H9 (cell line): ENCODE results near the gene NPAS3. TPM values are rescaled to one million over a fixed set of nuclear protein-coding genes. Genes with fewer than 3 reads are reported as not detected.

Source experiments
- DNase-seq: peaks from one replicate; pipeline ENCODE4 v3.0.0-alpha.2; 2017
- H2AFZ ChIP-seq: one replicate; pipeline ENCODE4 v1.6.1; 2013; ENCODE audit warnings: mild to moderate bottlenecking, low read length, control low read depth, moderate library complexity
- H2AK5ac ChIP-seq: 2 replicates; pipeline ENCODE4 v1.6.1; 2013; ENCODE audit warnings: low read length, control low read depth, mixed read lengths; ENCODE audit not compliant: insufficient read length
- H2BK120ac ChIP-seq: one replicate; pipeline ENCODE4 v1.6.1; 2013; ENCODE audit warnings: low read depth, mild to moderate bottlenecking, low read length, control low read depth, inconsistent platforms; ENCODE audit not compliant: poor library complexity, severe bottlenecking
- H2BK12ac ChIP-seq: 2 replicates; pipeline ENCODE4 v1.6.1; 2013; ENCODE audit warnings: low read length, control low read depth, mixed read lengths, low read depth; ENCODE audit not compliant: insufficient read length
- H2BK15ac ChIP-seq: 2 replicates; pipeline ENCODE4 v1.6.1; 2013; ENCODE audit warnings: low read depth, low read length, control low read depth
- H2BK20ac ChIP-seq: one replicate; pipeline ENCODE4 v1.6.1; 2013; ENCODE audit warnings: low read depth, mild to moderate bottlenecking, low read length, control low read depth, inconsistent platforms; ENCODE audit not compliant: poor library complexity, severe bottlenecking
- H2BK5ac ChIP-seq: 2 replicates; pipeline ENCODE4 v1.6.1; 2013; ENCODE audit warnings: low read length, control low read depth, mixed read lengths; ENCODE audit not compliant: insufficient read length
- H3K14ac ChIP-seq: 2 replicates; pipeline ENCODE4 v1.6.1; 2013; ENCODE audit warnings: low read length, control low read depth; ENCODE audit not compliant: insufficient read depth
- H3K18ac ChIP-seq: 2 replicates; pipeline ENCODE4 v1.6.1; 2013; ENCODE audit warnings: low read depth, mild to moderate bottlenecking, mixed read lengths, low read length, control low read depth; ENCODE audit not compliant: insufficient read length
- H3K23ac ChIP-seq: 2 replicates; pipeline ENCODE4 v1.6.1; 2013; ENCODE audit warnings: low read length, control low read depth, mixed read lengths, low read depth; ENCODE audit not compliant: insufficient read length
- H3K23me2 ChIP-seq: 2 replicates; pipeline ENCODE4 v1.6.1; 2013; ENCODE audit warnings: low read depth, mild to moderate bottlenecking, mixed read lengths, low read length, control low read depth; ENCODE audit not compliant: insufficient read length, poor library complexity, severe bottlenecking
- H3K27ac ChIP-seq: 2 replicates; pipeline ENCODE4 v1.5.1; 2013; ENCODE audit warnings: low read length, control low read depth, mixed read lengths, low read depth; ENCODE audit not compliant: insufficient read length
- H3K27me3 ChIP-seq: 2 replicates; pipeline ENCODE4 v1.6.1; 2013; ENCODE audit warnings: low read length, control low read depth, inconsistent platforms; ENCODE audit not compliant: insufficient read depth
- H3K4ac ChIP-seq: 2 replicates; pipeline ENCODE4 v1.6.1; 2013; ENCODE audit warnings: low read depth, mild to moderate bottlenecking, control low read depth, inconsistent platforms, low read length, moderate library complexity
- H3K4me1 ChIP-seq: 2 replicates; pipeline ENCODE4 v1.6.1; 2013; ENCODE audit warnings: low read length, control low read depth, inconsistent platforms; ENCODE audit not compliant: insufficient read depth
- H3K4me2 ChIP-seq: 2 replicates; pipeline ENCODE4 v1.6.1; 2013; ENCODE audit warnings: low read length, control low read depth, mixed read lengths; ENCODE audit not compliant: insufficient read length, insufficient read depth
- H3K56ac ChIP-seq: 2 replicates; pipeline ENCODE4 v1.6.1; 2013; ENCODE audit warnings: low read depth, mild to moderate bottlenecking, mixed read lengths, low read length, control low read depth; ENCODE audit not compliant: insufficient read length
- H3K79me1 ChIP-seq: 2 replicates; pipeline ENCODE4 v1.6.1; 2013; ENCODE audit warnings: low read depth, mild to moderate bottlenecking, moderate library complexity, low read length, control low read depth, inconsistent platforms; ENCODE audit not compliant: insufficient read depth, poor library complexity, severe bottlenecking
- H3K79me2 ChIP-seq: 2 replicates; pipeline ENCODE4 v1.6.1; 2013; ENCODE audit warnings: low read length, control low read depth, inconsistent platforms; ENCODE audit not compliant: insufficient read depth
- H3K9ac ChIP-seq: 2 replicates; pipeline ENCODE4 v1.6.1; 2013; ENCODE audit warnings: low read length, control low read depth, mixed read lengths; ENCODE audit not compliant: insufficient read length; ENCODE audit errors: extremely low read depth
- H3K9me3 ChIP-seq: one replicate; pipeline ENCODE4 v1.6.1; 2013; ENCODE audit warnings: low read depth, low read length, inconsistent platforms; ENCODE audit not compliant: control insufficient read depth
- H3T11ph ChIP-seq: one replicate; pipeline ENCODE4 v1.6.1; 2013; ENCODE audit warnings: mild to moderate bottlenecking, low read length, control low read depth, inconsistent platforms
- H4K20me1 ChIP-seq: one replicate; pipeline ENCODE4 v1.6.1; 2013; ENCODE audit not compliant: control insufficient read depth, insufficient read length, insufficient read depth
- H4K5ac ChIP-seq: 2 replicates; pipeline ENCODE4 v1.6.1; 2013; ENCODE audit warnings: low read depth, mild to moderate bottlenecking, mixed read lengths, low read length, control low read depth; ENCODE audit not compliant: insufficient read length
- H4K8ac ChIP-seq: replicated peaks from 2 replicates; pipeline ENCODE4 v1.6.1; 2013; ENCODE audit warnings: low read length, control low read depth, mixed read lengths, low read depth; ENCODE audit not compliant: insufficient read length
- H4K91ac ChIP-seq: 2 replicates; pipeline ENCODE4 v1.6.1; 2013; ENCODE audit warnings: low read depth, mild to moderate bottlenecking, moderate library complexity, mixed read lengths, low read length, control low read depth; ENCODE audit not compliant: insufficient read length
- H3K27ac Mint-ChIP-seq, 3 experiments: 2 replicates in 2 of 3; 3 replicates in 1 of 3; pipeline ENCODE4 v1.8.0; 2020 to 2021; ENCODE audit warnings: mixed read lengths in 3 of 3, mild to moderate bottlenecking in 1 of 3, moderate library complexity in 1 of 3
- H3K27me3 Mint-ChIP-seq: 2 replicates; pipeline ENCODE4 v1.8.0; 2021; ENCODE audit warnings: low read depth, mild to moderate bottlenecking, moderate library complexity, mixed read lengths
- H3K36me3 Mint-ChIP-seq, 3 experiments: 2 replicates in 2 of 3; 3 replicates in 1 of 3; pipeline ENCODE4 v1.8.0; 2020 to 2021; ENCODE audit warnings: low read depth in 3 of 3, mixed read lengths in 3 of 3; ENCODE audit not compliant: insufficient read depth in 1 of 3
- H3K4me1 Mint-ChIP-seq, 2 experiments: 2 replicates each; pipeline ENCODE4 v1.8.0; 2020; ENCODE audit warnings: mixed read lengths in 2 of 2
- H3K4me3 Mint-ChIP-seq, 2 experiments: 2 replicates in 1 of 2; 3 replicates in 1 of 2; pipeline ENCODE4 v1.8.0; 2020 to 2021; ENCODE audit warnings: mild to moderate bottlenecking in 2 of 2, mixed read lengths in 2 of 2, moderate library complexity in 1 of 2
- H3K9me3 Mint-ChIP-seq, 2 experiments: 2 replicates in 1 of 2; 3 replicates in 1 of 2; pipeline ENCODE4 v1.8.0; 2020; ENCODE audit warnings: mild to moderate bottlenecking in 2 of 2, mixed read lengths in 2 of 2, moderate library complexity in 1 of 2
- WGBS: extraction: QIAGEN DNeasy Blood & Tissue Kit; methylation state at CpG from one replicate; pipeline ENCODE4 v1.1.7; 2013; ENCODE audit warnings: missing lambda C conversion rate, low lambda C conversion rate, mixed read lengths; ENCODE audit not compliant: insufficient read length; ENCODE audit errors: extremely low coverage; 5-methylcytosine and 5-hydroxymethylcytosine counted together
- total RNA-seq: library from RNA; stranded (reverse); gene quantifications from 2 replicates; pipeline ENCODE4 v1.2.1, GENCODE V29; 2021
- TF ChIP-seq, protein P1 (sequence below): fragments of 200-600 bp; sonication (generic); conservative IDR thresholded peaks from 3 replicates; pipeline ENCODE4 v1.8.0; 2021; ENCODE audit warnings: antibody characterized with exemption, mild to moderate bottlenecking

The NPAS3 gene
- total RNA-seq, 1 experiment from 2014 or later: 0.17 TPM

GRCh38 chr14:33515899-33516298 is 577.2 kb downstream of the NPAS3 start:
- H3K4me3 Mint-ChIP-seq: no peak overlapping the region
- H2BK15ac ChIP-seq: no peak overlapping the region
- no peak overlapping the region for H3K14ac ChIP-seq
- no peak overlapping the region for H3K9ac ChIP-seq
- peaks cover 0 to 3% of the 10 kb centered on the region in 2 experiments; a peak in 1 of 4 replicates for H3K4me1 Mint-ChIP-seq
- no peaks in the 10 kb centered on the region for H3K23me2 ChIP-seq
- H3K9me3 ChIP-seq: no peaks in the 10 kb centered on the region
- no peak for DNase-seq
- no peak overlapping the region for H3K27ac ChIP-seq
- no peak overlapping the region for H2AFZ ChIP-seq
- TF ChIP-seq, protein P1, sequence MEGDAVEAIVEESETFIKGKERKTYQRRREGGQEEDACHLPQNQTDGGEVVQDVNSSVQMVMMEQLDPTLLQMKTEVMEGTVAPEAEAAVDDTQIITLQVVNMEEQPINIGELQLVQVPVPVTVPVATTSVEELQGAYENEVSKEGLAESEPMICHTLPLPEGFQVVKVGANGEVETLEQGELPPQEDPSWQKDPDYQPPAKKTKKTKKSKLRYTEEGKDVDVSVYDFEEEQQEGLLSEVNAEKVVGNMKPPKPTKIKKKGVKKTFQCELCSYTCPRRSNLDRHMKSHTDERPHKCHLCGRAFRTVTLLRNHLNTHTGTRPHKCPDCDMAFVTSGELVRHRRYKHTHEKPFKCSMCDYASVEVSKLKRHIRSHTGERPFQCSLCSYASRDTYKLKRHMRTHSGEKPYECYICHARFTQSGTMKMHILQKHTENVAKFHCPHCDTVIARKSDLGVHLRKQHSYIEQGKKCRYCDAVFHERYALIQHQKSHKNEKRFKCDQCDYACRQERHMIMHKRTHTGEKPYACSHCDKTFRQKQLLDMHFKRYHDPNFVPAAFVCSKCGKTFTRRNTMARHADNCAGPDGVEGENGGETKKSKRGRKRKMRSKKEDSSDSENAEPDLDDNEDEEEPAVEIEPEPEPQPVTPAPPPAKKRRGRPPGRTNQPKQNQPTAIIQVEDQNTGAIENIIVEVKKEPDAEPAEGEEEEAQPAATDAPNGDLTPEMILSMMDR: no peak
- no peaks in the 10 kb centered on the region for H4K20me1 ChIP-seq
- H3K18ac ChIP-seq: no peak overlapping the region
- no peaks in the 10 kb centered on the region for H3K36me3 Mint-ChIP-seq
- no peak overlapping the region for H2BK5ac ChIP-seq
- H2BK20ac ChIP-seq: no peak overlapping the region
- no CpG with 5 or more reads among the region's 3 CpGs for WGBS
- H2AK5ac ChIP-seq: no peak overlapping the region
- no peak overlapping the region for H4K5ac ChIP-seq
- H4K91ac ChIP-seq: no peak overlapping the region
- H3K4me1 ChIP-seq: no peaks in the 10 kb centered on the region
- no peak overlapping the region for H3K27ac Mint-ChIP-seq
- no peaks in the 10 kb centered on the region for H3K79me2 ChIP-seq
- no peak overlapping the region for H3K4ac ChIP-seq
- no peak overlapping the region for H2BK120ac ChIP-seq
- H3K9me3 Mint-ChIP-seq: no peaks in the 10 kb centered on the region
- no peaks in the 10 kb centered on the region for H3K79me1 ChIP-seq
- H3K27me3 Mint-ChIP-seq: no peaks in the 10 kb centered on the region
- H4K8ac ChIP-seq: no peak overlapping the region
- H2BK12ac ChIP-seq: no peak overlapping the region
- H3K4me2 ChIP-seq: no peak overlapping the region
- no peak overlapping the region for H3K23ac ChIP-seq
- H3K27me3 ChIP-seq: no peaks in the 10 kb centered on the region
- no peak overlapping the region for H3T11ph ChIP-seq
- H3K56ac ChIP-seq: no peak overlapping the region
